ENCODE results near the gene MAGEC3. TPM values are rescaled to one million over a fixed set of nuclear protein-coding genes. Genes with fewer than 3 reads are reported as not detected.

The MAGEC3 gene
- total RNA-seq, 6 donors from 2014 or later: not detected

- no peak for DNase-seq
- no peaks in the 10 kb centered on the region for H3K36me3 ChIP-seq
- 61 to 88% methylated on average over 1 of the region's 1 CpG for WGBS, 2 donors
- H3K9me3 ChIP-seq: no peaks in the 10 kb centered on the region
- no peak overlapping the region for H3K4me3 ChIP-seq
- no peaks in the 10 kb centered on the region for H3K27me3 ChIP-seq
- no peak for TF ChIP-seq POLR2A (IDR thresholded peaks at IDR 0.05)
- TF ChIP-seq POLR2AphosphoS5 (IDR thresholded peaks at IDR 0.05): no peak
- no peak for TF ChIP-seq CTCF (IDR thresholded peaks at IDR 0.05)
- TF ChIP-seq EP300 (IDR thresholded peaks at IDR 0.05): no peak
- ATAC-seq (ENCODE audit: low FRiP score in 2 of 2): no peak
- no peak overlapping the region for H3K27ac ChIP-seq
- no peaks in the 10 kb centered on the region for H3K4me1 ChIP-seq
Observed at GRCh38 chrX:141936080-141936479, 98.0 kb downstream of the MAGEC3 start.

GRCh38 chrX:141941234-141941633 is 103.1 kb downstream of the MAGEC3 start:
- TF ChIP-seq CTCF (IDR thresholded peaks at IDR 0.05) (no peak), POLR2A (IDR thresholded peaks at IDR 0.05) (no peak), POLR2AphosphoS5 (IDR thresholded peaks at IDR 0.05) (no peak), EP300 (IDR thresholded peaks at IDR 0.05) (no peak)
- WGBS, 2 donors: 81 to 91% methylated on average over 2 of the region's 2 CpGs
- no peaks in the 10 kb centered on the region for H3K27me3 ChIP-seq

GRCh38 chrX:141945426-141945825 is 107.3 kb downstream of the MAGEC3 start:
- H3K4me1 ChIP-seq: no peaks in the 10 kb centered on the region
- ATAC-seq (ENCODE audit: low FRiP score in 2 of 2): no peak

More at GRCh38 chrX:141941234-141941633, 103.1 kb downstream of the MAGEC3 start:
- no peak overlapping the region for H3K4me3 ChIP-seq
- ATAC-seq (ENCODE audit: low FRiP score in 2 of 2) (no peak), DNase-seq (no peak)
- no peaks in the 10 kb centered on the region for H3K4me1 ChIP-seq
- H3K36me3 ChIP-seq: no peaks in the 10 kb centered on the region
- no peak overlapping the region for H3K27ac ChIP-seq
- no peaks in the 10 kb centered on the region for H3K9me3 ChIP-seq

GRCh38 chrX:141947350-141947749 is 109.2 kb downstream of the MAGEC3 start:
- Histone ChIP-seq H3K27ac (no peak overlapping the region), H3K36me3 (no peaks in the 10 kb centered on the region), H3K4me3 (no peak overlapping the region), H3K27me3 (no peaks in the 10 kb centered on the region), H3K4me1 (no peaks in the 10 kb centered on the region), H3K9me3 (no peaks in the 10 kb centered on the region)
- TF ChIP-seq EP300 (IDR thresholded peaks at IDR 0.05): no peak
- TF ChIP-seq POLR2AphosphoS5 (IDR thresholded peaks at IDR 0.05): no peak
- TF ChIP-seq POLR2A (IDR thresholded peaks at IDR 0.05): no peak
- no peak for TF ChIP-seq CTCF (IDR thresholded peaks at IDR 0.05)
- DNase-seq: no peak
- 68 to 87% methylated on average over 3 of the region's 3 CpGs for WGBS, 2 donors
- no peak for ATAC-seq (ENCODE audit: low FRiP score in 2 of 2)

More at GRCh38 chrX:141945426-141945825, 107.3 kb downstream of the MAGEC3 start:
- no peak for TF ChIP-seq POLR2AphosphoS5 (IDR thresholded peaks at IDR 0.05)
- TF ChIP-seq EP300 (IDR thresholded peaks at IDR 0.05): no peak
- no peak for TF ChIP-seq POLR2A (IDR thresholded peaks at IDR 0.05)
- no peak for TF ChIP-seq CTCF (IDR thresholded peaks at IDR 0.05)
- Histone ChIP-seq H3K4me3 (no peak overlapping the region), H3K36me3 (no peaks in the 10 kb centered on the region), H3K27ac (no peak overlapping the region), H3K9me3 (no peaks in the 10 kb centered on the region), H3K27me3 (no peaks in the 10 kb centered on the region)
- DNase-seq: no peak
- WGBS, 2 donors: 60 to 67% methylated on average over 5 to 7 of the region's 7 CpGs

Other genes with a start within 250 kb of the MAGEC3 start
- not detected for gene SPANXA2, start 248.6 kb upstream of the MAGEC3 start, total RNA-seq
- gene SPANXD, start 139.6 kb upstream of the MAGEC3 start, total RNA-seq: not detected
- under 1 TPM in 1 of 6 donors, not detected in 5; 0.17 TPM for gene MAGEC1, start 65.6 kb downstream of the MAGEC3 start, total RNA-seq